T-helper 2 cell treated with Interferon-gamma antibody and Interleukin-4, amounts not matched to agents 100 ng/mL and 5 ng/mL, for 36 hours (primary cell): Measurements from ENCODE around the gene PTPA. TPM values are rescaled to one million over a fixed set of nuclear protein-coding genes. Genes with fewer than 3 reads are reported as not detected.

Source experiments
- intact Hi-C: fragments of 100-400 bp; cut with micrococcal nuclease; formaldehyde crosslinking; loops from one replicate; pipeline ENCODE4 v1.15.1; 2023
- total RNA-seq: library from RNA; stranded (reverse); gene quantifications from 2 replicates; pipeline ENCODE4 v1.2.3, GENCODE V29; 2022

The PTPA gene
- total RNA-seq, 1 donor from 2014 or later: 105 TPM

DNA sequence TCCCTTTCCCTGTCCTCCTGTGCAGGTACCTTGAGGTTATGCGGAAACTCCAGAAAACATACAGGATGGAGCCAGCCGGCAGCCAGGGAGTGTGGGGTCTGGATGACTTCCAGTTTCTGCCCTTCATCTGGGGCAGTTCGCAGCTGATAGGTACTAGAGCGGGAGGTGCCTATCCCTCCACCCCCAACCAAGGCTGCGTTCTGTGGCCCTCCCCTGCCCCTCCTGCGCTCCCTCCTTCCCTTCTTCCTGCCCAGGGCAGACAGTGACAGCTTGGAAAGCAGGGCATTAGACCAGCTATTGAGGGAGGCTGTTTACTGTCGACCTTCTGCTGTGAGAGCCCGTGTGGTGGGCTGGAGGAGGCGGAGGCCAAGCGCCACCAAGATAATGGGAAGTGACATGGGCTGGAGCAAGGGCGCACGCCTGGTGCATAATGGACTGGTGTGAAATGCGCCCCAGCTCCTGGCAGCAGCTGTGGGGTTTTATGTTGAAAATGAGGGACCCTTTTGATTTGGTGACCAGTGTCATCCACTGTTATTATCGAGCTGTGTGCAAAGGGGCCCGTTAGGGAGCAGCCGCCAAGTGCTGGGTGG lies 25.3 kb downstream of the PTPA start:
- intact Hi-C loops: no loop called here

DNA sequence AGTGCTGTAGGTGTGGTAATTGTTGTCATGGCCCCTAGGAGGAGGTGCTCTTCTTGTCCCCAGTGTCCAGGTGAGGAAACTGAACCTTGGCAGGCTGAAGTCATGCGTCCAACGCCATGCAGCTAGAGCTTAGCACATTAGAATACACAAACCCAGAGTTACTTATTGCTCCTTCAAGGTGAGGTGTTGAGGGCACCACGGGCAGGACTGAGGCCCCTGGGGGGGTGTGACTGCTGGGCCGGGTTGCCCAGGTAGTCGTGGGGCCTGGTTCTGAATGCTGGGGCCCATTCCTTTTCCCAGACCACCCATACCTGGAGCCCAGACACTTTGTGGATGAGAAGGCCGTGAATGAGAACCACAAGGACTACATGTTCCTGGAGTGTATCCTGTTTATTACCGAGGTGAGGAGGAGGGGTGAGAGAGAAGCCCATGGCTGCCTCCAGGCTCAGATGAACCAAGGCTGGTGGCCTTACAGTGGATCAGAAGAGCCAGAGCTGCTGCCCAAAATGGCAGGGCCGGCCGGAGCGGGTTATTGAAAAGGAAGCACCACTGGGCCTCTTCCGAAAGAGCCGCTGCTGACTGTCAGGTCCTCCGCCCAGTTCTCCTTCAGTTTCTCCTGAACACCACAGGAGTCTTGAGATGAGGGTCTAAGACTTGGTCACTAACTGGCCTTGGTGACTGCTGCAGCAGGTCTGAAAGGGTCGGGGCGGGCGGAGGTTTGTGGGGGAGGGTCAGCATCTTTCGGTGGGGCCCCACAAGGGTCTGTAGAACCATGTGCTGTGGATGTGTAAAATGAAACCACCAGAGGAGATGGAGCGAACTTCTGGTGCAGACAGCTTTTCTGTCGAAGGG lies 26.3 kb downstream of the PTPA start:
- intact Hi-C loops: no loop called here

DNA sequence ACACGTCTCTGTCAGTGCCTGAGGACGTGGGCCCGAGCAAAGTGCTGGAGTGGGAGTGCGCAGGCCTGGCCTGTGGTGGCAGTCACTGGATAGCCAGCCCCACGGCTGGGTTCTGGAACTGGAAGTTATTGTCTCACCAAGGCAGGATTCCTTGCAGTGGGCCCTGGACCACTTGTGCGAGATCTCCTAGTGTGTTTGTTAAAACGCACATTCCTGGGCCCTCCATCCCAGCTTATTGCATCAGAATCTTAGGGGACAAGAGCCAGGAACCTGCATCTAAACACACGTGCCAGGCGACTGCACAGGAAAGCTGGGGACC lies 26.9 kb downstream of the PTPA start:
- intact Hi-C loops: no loop called here

DNA sequence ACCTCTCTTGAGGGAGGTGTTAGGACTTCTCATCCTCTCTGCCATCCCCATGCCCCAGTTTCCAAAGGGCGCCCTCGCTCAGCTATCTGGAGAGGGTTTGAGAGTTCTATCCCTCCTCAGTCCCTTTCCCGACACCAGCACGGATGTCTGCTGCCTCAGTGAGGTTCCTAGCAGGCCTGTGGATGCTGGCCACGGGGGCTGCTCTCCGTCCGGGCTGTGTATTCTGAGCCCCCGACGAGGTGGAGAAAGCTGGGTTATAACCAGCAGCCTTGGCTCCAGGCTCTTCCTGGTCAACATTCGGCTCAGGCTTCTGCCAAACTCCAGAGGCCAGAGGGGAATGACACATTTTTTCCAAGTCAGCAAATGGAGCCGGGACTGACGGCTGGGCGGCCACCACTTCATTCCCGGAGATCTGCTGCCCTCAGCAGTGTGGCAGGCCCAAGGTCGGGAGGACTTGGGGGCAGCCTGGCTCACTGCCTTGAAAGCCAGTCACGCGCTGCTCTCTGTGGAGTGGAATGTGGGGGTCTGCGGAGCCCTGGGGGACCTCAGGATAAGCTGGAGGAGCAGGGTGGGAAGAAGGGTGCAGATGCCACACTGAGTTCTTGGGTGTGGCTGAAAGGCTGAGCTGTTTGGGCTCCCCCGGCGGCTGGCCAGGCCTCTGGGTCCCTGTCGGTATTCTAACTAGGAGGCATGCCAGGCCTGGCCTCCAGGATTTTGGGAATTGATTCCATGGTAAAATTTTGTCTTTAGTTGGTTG lies 27.4 kb downstream of the PTPA start:
- intact Hi-C loops: loop anchor here (1.0 kb wide), 2 partner anchors 36 to 486 kb away; no protein-coding TSS in a partner anchor

DNA sequence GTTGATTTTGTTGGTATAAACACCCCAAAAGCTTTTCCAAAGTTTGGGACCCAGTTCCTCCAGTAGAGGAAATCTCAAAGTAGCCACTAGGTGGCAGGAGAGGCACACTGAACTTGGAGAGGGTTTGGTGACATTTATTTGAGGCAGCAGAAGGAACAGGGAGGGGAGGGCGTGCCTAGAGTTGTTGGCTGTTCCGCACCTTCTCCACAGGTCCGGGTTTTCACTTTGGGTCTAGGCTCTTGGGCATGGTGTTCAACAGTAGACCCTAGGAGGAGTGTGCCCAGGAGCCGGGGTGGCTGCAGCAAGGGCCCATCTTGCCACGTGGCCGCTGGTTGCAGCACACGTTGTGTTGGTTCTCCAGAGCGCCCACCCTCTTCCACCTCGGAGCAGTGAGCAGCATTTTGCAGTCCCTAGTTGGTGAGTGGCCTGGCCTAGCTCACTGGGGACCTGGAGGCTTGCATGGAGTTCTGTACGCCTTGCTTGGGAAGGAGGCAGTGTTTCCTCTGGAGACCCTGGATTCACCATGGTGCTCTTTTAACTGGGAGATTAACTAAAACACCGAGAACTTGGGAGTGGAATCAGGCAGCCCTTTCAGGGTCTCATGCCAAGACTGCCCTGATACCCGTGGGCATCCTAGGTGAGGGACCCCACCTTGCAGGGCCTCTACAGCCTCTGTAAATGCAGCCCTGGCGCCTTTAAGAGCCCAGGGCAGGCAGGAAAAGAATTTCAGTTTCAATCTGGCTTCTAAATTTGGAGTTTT lies 28.2 kb downstream of the PTPA start:
- intact Hi-C loops: loop anchor here (1.0 kb wide), 2 partner anchors 35 to 485 kb away; no protein-coding TSS in a partner anchor

DNA sequence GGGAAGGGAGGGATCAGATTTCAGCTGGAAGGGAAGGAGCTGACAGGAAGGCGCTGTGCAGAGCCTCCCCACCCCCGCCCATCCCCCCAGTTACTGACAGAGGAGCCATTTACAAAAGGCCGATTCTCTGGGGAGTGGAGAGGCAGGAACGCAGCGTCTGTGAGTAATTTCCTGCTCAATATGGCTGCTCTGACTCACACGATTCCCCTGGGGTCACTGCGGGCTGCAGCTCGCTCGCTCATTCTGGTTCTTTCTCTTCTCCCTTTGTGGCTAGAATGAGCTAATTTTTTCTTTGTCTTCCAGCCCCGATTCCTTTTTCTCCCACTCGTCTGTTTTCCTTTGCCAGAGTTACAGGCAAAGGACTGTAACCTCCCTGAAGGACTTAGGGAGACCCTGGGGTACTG lies 28.8 kb downstream of the PTPA start:
- intact Hi-C loops: loop anchor here (1.0 to 2.0 kb wide), 4 partner anchors 34 to 484 kb away; no protein-coding TSS in a partner anchor

DNA sequence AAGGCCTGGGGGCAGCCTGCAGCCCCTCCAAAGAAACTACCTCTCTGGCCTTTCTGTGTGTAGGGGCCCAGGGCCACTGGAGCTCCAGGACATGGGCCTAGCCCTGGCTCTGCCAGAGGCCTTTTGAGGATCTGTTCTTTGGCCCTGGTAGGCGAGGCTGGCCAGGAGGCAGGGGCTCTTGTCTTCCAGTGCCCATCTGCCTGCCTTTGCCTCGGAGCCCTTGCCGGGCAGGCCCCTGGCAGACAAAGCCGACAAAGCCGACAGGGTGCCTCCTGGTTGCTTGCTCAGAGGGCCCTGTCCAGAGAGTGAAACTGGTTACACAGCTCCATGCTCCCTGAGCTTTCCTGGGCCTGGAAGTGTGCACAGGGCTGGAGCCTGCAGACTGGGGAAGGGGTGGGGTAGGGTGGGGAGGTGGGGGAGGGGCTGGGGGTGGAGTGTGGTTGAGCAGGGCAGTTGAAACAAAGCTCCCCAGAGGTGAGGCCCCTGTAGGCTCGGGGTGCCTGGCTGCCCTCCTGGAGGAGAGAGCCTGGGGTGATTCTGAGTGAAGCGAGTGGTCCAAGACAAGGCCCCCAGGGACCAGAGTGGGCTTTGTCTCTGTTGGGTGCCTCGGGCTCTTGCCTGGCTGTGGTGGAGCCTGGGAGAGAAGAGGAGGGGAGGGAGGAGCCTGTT lies 29.3 kb downstream of the PTPA start:
- intact Hi-C loops: loop anchor here (1.0 to 2.0 kb wide), 2 partner anchors 348 to 470 kb away; no protein-coding TSS in a partner anchor

DNA sequence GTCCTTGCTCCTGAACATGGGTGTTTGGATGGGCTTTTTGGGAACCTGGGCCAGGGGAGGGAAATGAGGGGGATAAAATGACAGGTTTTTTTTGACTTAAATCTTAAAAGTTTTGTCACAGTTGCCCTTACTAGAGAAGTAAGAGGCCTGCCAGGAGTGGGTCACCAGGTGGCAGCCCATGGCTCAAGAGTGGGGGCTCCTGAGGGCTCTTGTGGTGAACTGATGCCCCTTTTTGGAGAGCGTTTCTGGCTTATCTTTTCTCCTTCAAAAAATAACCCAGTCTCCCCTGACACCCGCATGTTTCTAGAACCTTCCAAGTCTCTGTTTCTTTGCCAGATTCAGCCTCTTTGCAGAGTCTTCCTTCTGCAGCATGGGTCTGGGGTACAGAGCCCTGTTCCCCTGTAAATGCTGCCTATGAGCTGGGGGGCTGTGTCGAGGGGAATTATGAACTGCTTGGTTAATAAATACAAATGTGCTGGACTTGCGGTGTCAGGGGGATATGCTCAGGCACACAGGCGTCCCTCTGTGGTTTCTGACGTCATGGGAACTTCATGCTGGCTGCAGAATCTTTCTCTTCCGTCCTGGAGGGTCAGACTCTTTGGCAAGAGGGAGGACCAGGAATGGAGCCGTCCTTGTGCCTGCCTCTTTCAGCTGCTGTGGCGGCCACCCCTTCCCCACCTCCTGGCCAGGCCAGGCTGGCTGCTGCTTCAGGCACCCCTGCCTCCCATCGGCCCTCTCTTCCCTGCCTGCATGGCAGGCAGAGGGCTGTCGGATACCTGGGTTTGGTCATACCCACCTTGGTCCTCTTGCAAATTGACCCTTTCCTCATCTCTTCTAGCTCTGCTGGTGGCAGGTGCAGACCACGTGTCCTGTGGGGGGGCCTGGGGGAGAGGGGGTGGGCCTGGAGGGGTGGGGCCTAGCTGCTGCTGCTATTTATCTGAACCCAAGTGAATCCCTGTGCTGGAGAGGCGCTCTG lies 30.1 kb downstream of the PTPA start:
- intact Hi-C loops: loop anchor here (2.0 kb wide), 1 partner anchor 347 kb away; no protein-coding TSS in a partner anchor

DNA sequence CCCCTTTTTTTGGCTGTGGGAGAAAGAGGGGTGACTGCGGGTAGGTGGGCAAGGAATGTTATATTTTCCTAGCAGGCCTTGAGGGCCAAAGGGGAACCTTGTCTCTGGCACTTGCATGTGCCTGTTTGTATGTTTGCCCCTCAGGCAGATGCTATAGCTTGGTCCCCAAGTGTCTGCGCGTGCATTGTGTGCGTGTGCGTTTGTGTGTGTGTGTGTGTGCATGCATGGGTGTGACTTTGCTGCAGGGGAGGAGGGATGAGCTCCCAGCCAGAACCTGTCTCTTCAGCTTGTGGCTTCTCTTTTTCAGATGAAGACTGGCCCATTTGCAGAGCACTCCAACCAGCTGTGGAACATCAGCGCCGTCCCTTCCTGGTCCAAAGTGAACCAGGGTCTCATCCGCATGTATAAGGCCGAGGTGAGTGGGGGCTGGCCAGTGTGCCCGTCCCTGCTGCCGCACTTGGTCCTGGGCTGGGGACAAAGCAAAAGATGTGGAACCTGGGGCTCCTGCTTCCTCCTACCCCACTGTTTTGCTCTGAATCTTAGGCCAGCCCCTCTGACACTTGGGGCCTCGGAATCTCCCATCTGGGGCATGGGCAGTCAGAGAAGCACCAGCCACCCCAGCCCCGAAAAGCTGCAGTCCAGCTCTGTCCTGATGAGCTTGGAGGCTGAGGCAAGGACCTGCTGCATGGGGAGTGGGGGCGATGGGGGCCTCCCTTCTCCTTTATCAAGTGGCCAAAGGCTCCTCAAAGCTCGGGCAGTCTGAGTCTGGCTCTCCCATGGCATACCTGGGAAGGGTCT lies 31.1 kb downstream of the PTPA start:
- intact Hi-C loops: no loop called here

DNA sequence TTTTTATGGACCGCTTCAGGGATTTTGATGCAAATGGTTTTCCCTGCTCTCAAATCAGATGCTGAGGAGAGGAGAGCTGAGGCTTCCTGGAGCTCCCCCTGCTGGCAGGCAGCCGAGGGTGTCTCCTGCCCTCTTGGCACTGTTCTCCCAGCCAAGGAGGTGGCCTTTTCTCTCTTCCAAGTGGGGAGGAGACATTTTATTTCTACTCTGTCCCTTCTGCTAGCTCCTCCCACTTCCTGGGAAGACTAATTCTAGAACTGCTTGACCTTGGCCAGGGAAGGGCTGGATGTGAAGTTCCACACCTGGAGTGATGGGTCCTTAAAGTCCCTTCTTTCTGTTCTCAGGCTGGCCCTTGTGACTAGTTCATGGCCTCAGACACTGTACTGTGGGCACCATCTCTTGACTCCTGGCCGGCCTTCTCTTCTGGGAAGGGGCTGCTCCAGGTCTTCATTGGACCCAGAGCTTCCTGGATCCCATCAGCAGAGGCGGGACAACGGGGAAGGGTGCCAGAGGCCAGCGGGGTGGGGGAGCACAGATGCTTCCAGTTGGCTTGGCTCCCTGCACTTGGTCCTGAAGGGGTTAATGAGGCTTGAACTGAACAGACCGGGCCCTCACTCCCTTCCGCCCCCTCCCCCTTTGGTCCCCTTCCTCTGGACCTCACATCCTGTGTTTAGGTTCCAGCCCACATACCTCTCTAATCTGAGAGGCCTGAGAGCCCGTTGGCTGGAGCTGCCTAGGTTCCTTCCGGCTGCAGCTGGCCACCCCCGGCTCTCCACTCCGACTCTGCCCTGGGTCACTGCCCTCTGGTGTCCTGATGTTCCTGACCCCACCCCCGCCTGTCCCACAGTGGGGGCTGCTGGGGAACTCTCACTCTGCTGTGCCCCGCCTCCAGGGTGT lies 32.1 kb downstream of the PTPA start:
- intact Hi-C loops: no loop called here

DNA sequence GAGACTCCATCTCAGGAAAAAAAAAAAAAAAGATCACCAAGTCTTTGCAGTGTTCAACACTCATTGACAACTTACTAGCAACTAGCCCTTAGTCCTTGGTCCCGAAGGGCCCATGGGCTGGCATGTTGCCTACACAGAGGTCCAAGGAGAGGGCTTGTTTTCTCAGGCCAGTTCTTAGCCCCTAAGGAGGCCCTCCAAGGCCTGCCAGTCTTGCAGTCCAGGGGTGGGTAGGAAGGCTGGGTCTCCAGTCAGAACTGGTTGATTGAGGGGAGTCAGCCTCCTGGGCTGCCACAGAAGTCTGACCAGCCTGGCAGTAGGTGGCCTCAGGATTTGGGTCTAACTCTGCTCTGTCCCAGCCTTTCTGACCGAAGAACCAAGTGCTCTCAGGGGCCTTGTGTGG lies 34.1 kb downstream of the PTPA start:
- intact Hi-C loops: no loop called here

DNA sequence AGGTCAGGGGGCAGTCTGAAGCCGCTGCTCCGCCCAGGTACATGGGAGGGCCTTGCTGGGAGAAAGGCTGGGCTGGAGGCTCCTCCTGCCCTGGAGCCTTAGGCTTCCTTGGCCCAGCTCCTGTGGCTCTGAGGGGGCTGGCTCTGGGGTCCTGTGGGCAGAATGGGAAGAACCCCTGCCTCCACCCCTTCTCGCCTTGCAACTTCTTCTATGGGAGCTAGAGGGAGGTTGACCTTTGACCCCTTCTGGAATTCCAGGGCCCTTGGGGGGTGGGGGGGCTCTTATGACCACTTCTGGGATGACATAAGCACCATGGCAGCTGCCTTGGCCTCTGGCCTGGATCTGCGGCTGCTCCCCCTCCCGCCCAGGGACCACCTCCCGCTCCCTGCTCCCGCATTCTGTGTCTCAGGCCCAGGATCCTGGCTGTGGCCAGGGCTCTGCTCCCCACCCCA lies 34.7 kb downstream of the PTPA start:
- intact Hi-C loops: no loop called here

DNA sequence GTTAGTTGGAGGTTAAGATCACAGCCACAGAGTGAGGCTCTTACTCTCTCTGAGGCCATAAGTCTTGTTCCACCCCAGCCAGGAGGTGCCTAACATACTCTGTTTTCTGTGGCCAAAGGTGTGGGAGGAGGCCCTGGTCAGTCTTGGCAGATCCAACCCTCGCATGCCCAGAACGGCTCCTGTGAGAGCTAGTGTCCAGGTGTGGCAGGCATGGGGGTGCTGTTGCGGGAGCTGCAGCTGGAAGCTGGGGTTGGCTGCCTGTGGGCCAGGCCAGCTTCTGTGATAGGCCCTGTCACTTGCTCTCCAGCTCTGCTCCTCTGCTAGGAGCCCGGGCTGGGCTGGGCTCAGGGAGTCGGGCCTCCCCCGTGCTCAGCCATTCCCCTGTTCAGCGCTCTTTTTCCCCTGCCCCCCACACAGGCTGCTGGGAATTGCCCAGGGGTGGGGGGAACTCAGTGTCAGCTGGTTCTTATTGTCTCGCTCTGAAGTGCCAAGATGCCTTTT lies 35.3 kb downstream of the PTPA start:
- intact Hi-C loops: no loop called here

DNA sequence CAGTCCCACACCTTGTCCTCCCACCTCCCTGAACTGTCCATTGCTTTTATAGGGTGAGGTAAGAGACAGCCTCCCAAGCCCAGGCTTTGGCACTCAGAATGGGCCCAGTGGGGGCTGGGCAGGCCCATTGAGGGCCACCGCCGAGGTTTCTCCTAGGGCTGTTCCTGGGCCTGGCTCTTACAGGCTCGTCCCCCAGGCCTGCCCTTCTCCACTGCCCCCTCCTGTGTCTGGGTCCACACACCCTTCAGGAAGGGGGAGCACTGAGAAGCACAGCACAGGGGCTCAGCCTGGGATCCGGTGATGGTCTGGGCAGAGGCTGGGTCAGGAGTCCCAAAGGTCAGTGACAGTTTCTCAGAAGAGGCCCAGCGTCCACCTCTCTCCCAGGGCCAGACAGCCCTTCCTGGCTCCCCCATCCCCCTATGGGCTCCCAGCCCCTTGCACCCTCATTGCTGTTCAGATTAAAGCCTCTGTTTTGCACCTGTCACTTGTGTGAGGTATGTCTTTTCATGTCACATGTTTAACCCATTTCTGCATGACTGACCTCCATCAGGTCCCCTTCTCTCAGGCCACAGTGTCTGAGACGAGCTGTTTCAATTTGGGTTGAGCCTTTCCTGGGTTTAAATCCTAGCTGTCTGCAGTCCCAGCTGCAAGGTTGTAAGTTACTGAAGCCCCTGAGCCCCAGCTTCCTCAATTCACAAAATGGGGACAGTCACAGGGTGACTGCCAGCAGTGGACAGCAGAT lies 37.4 kb downstream of the PTPA start:
- intact Hi-C loops: no loop called here

DNA sequence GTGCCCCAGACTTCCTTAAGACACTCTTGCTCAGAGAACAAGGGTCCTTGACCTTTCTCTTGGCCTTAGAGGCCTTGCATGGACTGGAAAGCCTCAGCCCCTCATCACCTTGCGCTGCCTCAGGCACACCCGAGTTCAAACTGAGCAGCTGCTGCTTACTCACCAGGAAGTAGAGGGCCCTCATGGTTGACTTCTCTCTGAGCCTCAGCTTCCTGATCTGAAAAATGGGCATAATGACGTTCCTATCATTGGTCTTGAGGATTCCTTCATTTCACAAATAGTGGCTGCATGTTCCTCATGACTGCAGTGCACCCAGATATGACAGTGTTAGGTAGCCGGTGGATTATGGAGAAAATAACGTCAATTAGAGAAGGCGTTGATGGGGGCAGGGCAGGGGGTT lies 38.2 kb downstream of the PTPA start:
- intact Hi-C loops: no loop called here

DNA sequence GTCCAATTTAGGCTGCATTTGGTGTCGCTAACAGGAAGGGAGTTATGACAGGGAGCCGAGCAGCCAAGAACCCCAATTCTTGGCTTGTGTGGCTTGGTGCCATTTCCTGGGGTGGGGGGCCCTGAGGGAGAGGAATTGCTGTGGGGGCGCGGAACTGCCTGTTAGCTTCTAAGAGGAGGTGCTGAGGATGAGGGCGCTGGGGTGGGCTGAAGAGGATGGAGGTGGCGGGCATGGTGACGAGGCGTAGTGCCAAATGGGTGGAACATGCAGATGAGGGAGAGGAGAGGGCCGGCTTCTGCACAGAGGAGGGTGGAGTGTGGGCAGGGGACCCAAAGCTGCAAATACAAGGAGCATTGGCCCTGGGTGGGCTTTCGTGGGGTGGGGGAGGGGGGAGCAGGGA lies 38.9 kb downstream of the PTPA start:
- intact Hi-C loops: no loop called here
